Gastrocnemius medialis (tissue), 4 donors: ENCODE data around the gene GRID1.

Experiments used
- CTCF ChIP-seq, 5 experiments: fragments of 450-650 bp in 3 of 5; fragments of 200-600 bp in 2 of 5; sonication (generic) in 2 of 5; IDR thresholded peaks in 4 of 5; conservative IDR thresholded peaks in 1 of 5; 1 replicate in 4 of 5; 2 replicates in 1 of 5; pipeline ENCODE4 v1.5.1; 2016 to 2019; ENCODE audit warnings: antibody characterized with exemption in 5 of 5, mild to moderate bottlenecking in 3 of 5, moderate library complexity in 3 of 5
- POLR2A ChIP-seq, 2 donors: fragments of 450-650 bp; IDR thresholded peaks; one replicate each; pipeline ENCODE4 v1.6.1; 2017; ENCODE audit warnings: antibody characterized with exemption in 2 of 2, mild to moderate bottlenecking in 2 of 2, moderate library complexity in 2 of 2

GRCh38 chr10:85983051-85983450, 383.5 kb downstream of the GRID1 start:
- TF ChIP-seq POLR2A (IDR thresholded peaks at IDR 0.05): no peak
- no peak for TF ChIP-seq CTCF (IDR thresholded peaks at IDR 0.05 in 4 of 5, conservative IDR thresholded peaks at IDR 0.05 in 1 of 5)
